GM21723 (cell line): ENCODE measurements around the gene ITPR3.

ENCODE experiments used
- ATAC-seq: cut with Tn5 transposase; IDR thresholded peaks from one replicate; pipeline ENCODE4 v1.9.1; 2021; ENCODE audit warnings: mild to moderate bottlenecking, moderate library complexity; ENCODE audit not compliant: unreplicated experiment

The ITPR3 gene

GRCh38 chr6:33633462-33634158 lies 12.5 kb downstream of the ITPR3 start:
- peak; percentile 57 for ATAC-seq

- ATAC-seq = no peak
Observed at GRCh38 chr6:33634161-33634727, 13.1 kb downstream of the ITPR3 start.

- no peak for ATAC-seq
Observed at GRCh38 chr6:33634946-33635345, 13.8 kb downstream of the ITPR3 start.

- no peak for ATAC-seq
Observed at GRCh38 chr6:33636655-33637054, 15.5 kb downstream of the ITPR3 start.

GRCh38 chr6:33638556-33638955 lies 17.4 kb downstream of the ITPR3 start:
- no peak for ATAC-seq

- no peak for ATAC-seq
Observed at GRCh38 chr6:33639559-33639958, 18.4 kb downstream of the ITPR3 start.

- no peak for ATAC-seq
Observed at GRCh38 chr6:33640361-33640760, 19.2 kb downstream of the ITPR3 start.

GRCh38 chr6:33641144-33641543 lies 20.0 kb downstream of the ITPR3 start:
- no peak for ATAC-seq

- ATAC-seq = no peak
Observed at GRCh38 chr6:33641602-33642001, 20.5 kb downstream of the ITPR3 start.

GRCh38 chr6:33642897-33643296 lies 21.8 kb downstream of the ITPR3 start:
- no peak for ATAC-seq

GRCh38 chr6:33651403-33651802 lies 30.3 kb downstream of the ITPR3 start:
- ATAC-seq = no peak

GRCh38 chr6:33652002-33652401 lies 30.9 kb downstream of the ITPR3 start:
- ATAC-seq = no peak

- ATAC-seq = no peak
Observed at GRCh38 chr6:33654831-33655554, 33.9 kb downstream of the ITPR3 start.

GRCh38 chr6:33656844-33657243 lies 35.7 kb downstream of the ITPR3 start:
- no peak for ATAC-seq

- ATAC-seq = no peak
Observed at GRCh38 chr6:33658982-33659689, 38.0 kb downstream of the ITPR3 start.

- ATAC-seq = no peak
Observed at GRCh38 chr6:33659986-33660385, 38.9 kb downstream of the ITPR3 start.

GRCh38 chr6:33661106-33661838 lies 40.1 kb downstream of the ITPR3 start:
- ATAC-seq = no peak

- no peak for ATAC-seq
Observed at GRCh38 chr6:33662318-33662717, 41.2 kb downstream of the ITPR3 start.

GRCh38 chr6:33663028-33663427 lies 41.9 kb downstream of the ITPR3 start:
- ATAC-seq = no peak

- ATAC-seq = no peak
Observed at GRCh38 chr6:33663727-33664449, 42.8 kb downstream of the ITPR3 start.
